ENCODE results near the gene MYO7A. TPM values are rescaled to one million over a fixed set of nuclear protein-coding genes. Genes with fewer than 3 reads are reported as not detected.
A peak's percentile ranks its signal among the peaks of the same experiment; 100 is the strongest.

Gene MYO7A
- total and polyA plus RNA-seq, 2 donors (not counting 3 experiments of a cell fraction or from before 2014, with no cell fraction given), result 1.3 to 3.6 TPM

GRCh38 chr11:77139201-77139600 lies 11.2 kb downstream of the MYO7A start:
- ChIA-PET POLR2A (no interaction called here), CTCF (interaction anchor here (1.4 to 3.6 kb wide), 3 partner anchors 11 to 49 kb away, joined by 5 to 28 read pairs (median 8); partner anchors contain the start of gene MYO7A)
- Histone ChIP-seq H4K20me1 (replicated peaks; ENCODE audit: control insufficient read depth, extremely low read depth, insufficient read depth, low read length) (no peaks in the 10 kb centered on the region), H3K4me2 (ENCODE audit: insufficient read depth, low read length) (no peak overlapping the region), H3K36me3 (ENCODE audit: control insufficient read depth in 2 of 2, extremely low read depth in 1 of 2, insufficient read depth in 2 of 2, low read length in 2 of 2) (no peaks in the 10 kb centered on the region), H2AFZ (ENCODE audit: low read depth, low read length) (no peak overlapping the region), H3K4me1 (ENCODE audit: control insufficient read depth, extremely low read depth, insufficient read depth, low read length) (peaks cover 8% of the 10 kb centered on the region), H3K9me1 (replicated peaks; ENCODE audit: control insufficient read depth, extremely low read depth, insufficient read depth, low read length) (no peaks in the 10 kb centered on the region), H3K27me3 (ENCODE audit: control insufficient read depth in 2 of 2, insufficient read depth in 2 of 2, low read length in 2 of 2) (no peaks in the 10 kb centered on the region), H3K4me3 (replicated peaks in 1 of 3; ENCODE audit: insufficient read depth in 1 of 3, low read depth in 1 of 3, low read length in 3 of 3) (no peak overlapping the region), H3K9ac (replicated peaks; ENCODE audit: extremely low read depth, insufficient read depth, low read length) (no peak overlapping the region), H3K9me3 (replicated peaks; ENCODE audit: control insufficient read depth, insufficient read depth, low read length) (no peaks in the 10 kb centered on the region), H3K79me2 (ENCODE audit: control insufficient read depth, insufficient read depth, low read length) (no peaks in the 10 kb centered on the region), H3K27ac (ENCODE audit: insufficient read depth, low read depth, low read length) (no peak overlapping the region)
- FAIRE-seq, result no peak
- TF ChIP-seq MYC (IDR thresholded peaks at IDR 0.05; ENCODE audit: low read depth, low read length) (no peak), GATA2 (IDR thresholded peaks at IDR 0.05; ENCODE audit: insufficient read depth, insufficient read length, low read depth, low read length) (no peak), POLR2A (IDR thresholded peaks at IDR 0.05; ENCODE audit: low read depth, low read length) (no peak), JUN (IDR thresholded peaks at IDR 0.05; ENCODE audit: borderline replicate concordance, insufficient read depth, insufficient read length, low read depth) (no peak), POLR2AphosphoS5 (IDR thresholded peaks at IDR 0.05; ENCODE audit: insufficient read depth, low read depth, low read length) (no peak)
- DNase-seq (ENCODE audit: low read depth, low spot score), result no peak
- dilution Hi-C loops (cut with MboI; ENCODE audit: extremely low pct_ligation_motif_present, low sequenced_read_pairs) (no loop called here), intact Hi-C loops (cut with micrococcal nuclease) (no loop called here)
- no TSS peak for BruUV-seq (replicated peaks)

- ChIA-PET CTCF (interaction anchor here (0.6 to 3.6 kb wide), 4 partner anchors 12 to 319 kb away, joined by 3 to 28 read pairs (median 6); partner anchors contain the start of gene MYO7A), POLR2A (no interaction called here)
- Histone ChIP-seq H3K79me2 (ENCODE audit: control insufficient read depth, insufficient read depth, low read length) (no peaks in the 10 kb centered on the region), H3K27ac (ENCODE audit: insufficient read depth, low read depth, low read length) (no peak overlapping the region), H4K20me1 (replicated peaks; ENCODE audit: control insufficient read depth, extremely low read depth, insufficient read depth, low read length) (no peaks in the 10 kb centered on the region), H3K9me3 (replicated peaks; ENCODE audit: control insufficient read depth, insufficient read depth, low read length) (no peaks in the 10 kb centered on the region), H3K4me1 (ENCODE audit: control insufficient read depth, extremely low read depth, insufficient read depth, low read length) (peaks cover 8% of the 10 kb centered on the region), H3K4me2 (ENCODE audit: insufficient read depth, low read length) (no peak overlapping the region), H3K9me1 (replicated peaks; ENCODE audit: control insufficient read depth, extremely low read depth, insufficient read depth, low read length) (no peaks in the 10 kb centered on the region), H3K9ac (replicated peaks; ENCODE audit: extremely low read depth, insufficient read depth, low read length) (no peak overlapping the region), H3K36me3 (ENCODE audit: control insufficient read depth in 2 of 2, extremely low read depth in 1 of 2, insufficient read depth in 2 of 2, low read length in 2 of 2) (no peaks in the 10 kb centered on the region), H3K4me3 (replicated peaks in 1 of 3; ENCODE audit: insufficient read depth in 1 of 3, low read depth in 1 of 3, low read length in 3 of 3) (no peak overlapping the region), H2AFZ (ENCODE audit: low read depth, low read length) (peak overlapping the region; percentile 21), H3K27me3 (ENCODE audit: control insufficient read depth in 2 of 2, insufficient read depth in 2 of 2, low read length in 2 of 2) (no peaks in the 10 kb centered on the region)
- FAIRE-seq, result peak; percentile 81
- TF ChIP-seq MAX (IDR thresholded peaks at IDR 0.05; ENCODE audit: insufficient read depth, insufficient read length), result no peak
- no peak for TF ChIP-seq EZH2 (IDR thresholded peaks at IDR 0.05; ENCODE audit: borderline replicate concordance, low read depth, low read length, severe bottlenecking)
- no peak for TF ChIP-seq JUN (IDR thresholded peaks at IDR 0.05; ENCODE audit: borderline replicate concordance, insufficient read depth, insufficient read length, low read depth)
- no peak for TF ChIP-seq POLR2AphosphoS5 (IDR thresholded peaks at IDR 0.05; ENCODE audit: insufficient read depth, low read depth, low read length)
- TF ChIP-seq FOS (IDR thresholded peaks at IDR 0.05; ENCODE audit: borderline replicate concordance, insufficient read depth, low read length), result no peak
- no peak for TF ChIP-seq MYC (IDR thresholded peaks at IDR 0.05; ENCODE audit: low read depth, low read length)
- no peak for TF ChIP-seq GATA2 (IDR thresholded peaks at IDR 0.05; ENCODE audit: insufficient read depth, insufficient read length, low read depth, low read length)
- TF ChIP-seq POLR2A (IDR thresholded peaks at IDR 0.05; ENCODE audit: low read depth, low read length), result no peak
- TF ChIP-seq, protein P1, sequence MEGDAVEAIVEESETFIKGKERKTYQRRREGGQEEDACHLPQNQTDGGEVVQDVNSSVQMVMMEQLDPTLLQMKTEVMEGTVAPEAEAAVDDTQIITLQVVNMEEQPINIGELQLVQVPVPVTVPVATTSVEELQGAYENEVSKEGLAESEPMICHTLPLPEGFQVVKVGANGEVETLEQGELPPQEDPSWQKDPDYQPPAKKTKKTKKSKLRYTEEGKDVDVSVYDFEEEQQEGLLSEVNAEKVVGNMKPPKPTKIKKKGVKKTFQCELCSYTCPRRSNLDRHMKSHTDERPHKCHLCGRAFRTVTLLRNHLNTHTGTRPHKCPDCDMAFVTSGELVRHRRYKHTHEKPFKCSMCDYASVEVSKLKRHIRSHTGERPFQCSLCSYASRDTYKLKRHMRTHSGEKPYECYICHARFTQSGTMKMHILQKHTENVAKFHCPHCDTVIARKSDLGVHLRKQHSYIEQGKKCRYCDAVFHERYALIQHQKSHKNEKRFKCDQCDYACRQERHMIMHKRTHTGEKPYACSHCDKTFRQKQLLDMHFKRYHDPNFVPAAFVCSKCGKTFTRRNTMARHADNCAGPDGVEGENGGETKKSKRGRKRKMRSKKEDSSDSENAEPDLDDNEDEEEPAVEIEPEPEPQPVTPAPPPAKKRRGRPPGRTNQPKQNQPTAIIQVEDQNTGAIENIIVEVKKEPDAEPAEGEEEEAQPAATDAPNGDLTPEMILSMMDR (IDR thresholded peaks at IDR 0.05; ENCODE audit: extremely low read depth in 1 of 2, insufficient read depth in 1 of 2, low read depth in 1 of 2, low read length in 2 of 2), result no peak
- DNase-seq (ENCODE audit: low read depth, low spot score), result peak; percentile 82
- dilution Hi-C loops (cut with MboI; ENCODE audit: extremely low pct_ligation_motif_present, low sequenced_read_pairs) (no loop called here), intact Hi-C loops (cut with micrococcal nuclease) (no loop called here)
- BruUV-seq (replicated peaks), result no TSS peak
Measured at GRCh38 chr11:77140231-77140851, 12.3 kb downstream of the MYO7A start.

Data from endothelial cell of umbilical vein (primary cell).